Measurements from ENCODE around the gene HLA-DQA1. TPM values are rescaled to one million over a fixed set of nuclear protein-coding genes. Genes with fewer than 3 reads are reported as not detected.
A peak's percentile ranks its signal among the peaks of the same experiment; 100 is the strongest.
"Not testable (repeated sequence)": the region's sequence is repeated elsewhere in the genome, so short reads cannot be mapped to it uniquely, and the experiment has no call there.

The HLA-DQA1 gene
- total and polyA plus RNA-seq, 2 donors (not counting 1 experiment from before 2014, with no cell fraction given) = 0.10 TPM; not detected in 1

- Histone ChIP-seq H3K36me3 (ENCODE audit: control insufficient read depth, insufficient read depth, low read length) (no peaks in the 10 kb centered on the region), H3K4me1 (ENCODE audit: control insufficient read depth, extremely low read depth, insufficient read depth, low read length) (no peaks in the 10 kb centered on the region), H2AFZ (ENCODE audit: low read length) (no peak overlapping the region), H3K79me2 (ENCODE audit: control insufficient read depth, insufficient read depth, low read length) (no peaks in the 10 kb centered on the region), H3K27ac (ENCODE audit: insufficient read depth, low read length) (no peak overlapping the region), H3K4me3 (replicated peaks in 1 of 4; ENCODE audit: control extremely low read depth in 1 of 4, insufficient read depth in 1 of 4, low read depth in 3 of 4, low read length in 4 of 4) (no peak overlapping the region), H3K9me3 (ENCODE audit: control insufficient read depth, insufficient read depth, low read depth, low read length) (no peaks in the 10 kb centered on the region), H3K4me2 (ENCODE audit: extremely low read depth, insufficient read depth, low read length) (no peak overlapping the region), H4K20me1 (ENCODE audit: control insufficient read depth, extremely low read depth, insufficient read depth, low read length) (no peaks in the 10 kb centered on the region), H3K9ac (ENCODE audit: insufficient read depth, low read length) (no peak overlapping the region), H3K27me3 (ENCODE audit: control insufficient read depth, insufficient read depth, low read length) (no peaks in the 10 kb centered on the region)
- no peak for TF ChIP-seq EZH2 (IDR thresholded peaks at IDR 0.05; ENCODE audit: low read length, missing control alignments)
- TF ChIP-seq CTCF (conservative IDR thresholded peaks at IDR 0.05 in 1 of 2, IDR thresholded peaks at IDR 0.05 in 1 of 2; ENCODE audit: low read depth in 1 of 2, low read length in 2 of 2) = no peak
- DNase-seq (ENCODE audit: low read depth in 2 of 2) = peak in 1 of 2 donors; percentile 19
These were observed 9.4 kb upstream of the HLA-DQA1 start for GRCh38 chr6:32627831-32628230.

GRCh38 chr6:32629793-32630192, 7.4 kb upstream of the HLA-DQA1 start:
- not testable (repeated sequence) for H3K9ac ChIP-seq (ENCODE audit: insufficient read depth, low read length); H3K4me1 ChIP-seq (ENCODE audit: control insufficient read depth, extremely low read depth, insufficient read depth, low read length); H3K79me2 ChIP-seq (ENCODE audit: control insufficient read depth, insufficient read depth, low read length); DNase-seq (ENCODE audit: low read depth in 2 of 2); H3K9me3 ChIP-seq (ENCODE audit: control insufficient read depth, insufficient read depth, low read depth, low read length); H3K4me3 ChIP-seq (replicated peaks in 1 of 4; ENCODE audit: control extremely low read depth in 1 of 4, insufficient read depth in 1 of 4, low read depth in 3 of 4, low read length in 4 of 4); H3K27ac ChIP-seq (ENCODE audit: insufficient read depth, low read length); H2AFZ ChIP-seq (ENCODE audit: low read length); H3K4me2 ChIP-seq (ENCODE audit: extremely low read depth, insufficient read depth, low read length); H3K36me3 ChIP-seq (ENCODE audit: control insufficient read depth, insufficient read depth, low read length); H3K27me3 ChIP-seq (ENCODE audit: control insufficient read depth, insufficient read depth, low read length); H4K20me1 ChIP-seq (ENCODE audit: control insufficient read depth, extremely low read depth, insufficient read depth, low read length)

GRCh38 chr6:32635526-32636123, 1.6 kb upstream of the HLA-DQA1 start:
- no peak overlapping the region for H3K9ac ChIP-seq (ENCODE audit: insufficient read depth, low read length)

More at GRCh38 chr6:32635526-32636123, 1.6 kb upstream of the HLA-DQA1 start:
- no peaks in the 10 kb centered on the region for H3K27me3 ChIP-seq (ENCODE audit: control insufficient read depth, insufficient read depth, low read length)
- no peaks in the 10 kb centered on the region for H3K79me2 ChIP-seq (ENCODE audit: control insufficient read depth, insufficient read depth, low read length)
- no peaks in the 10 kb centered on the region for H4K20me1 ChIP-seq (ENCODE audit: control insufficient read depth, extremely low read depth, insufficient read depth, low read length)
- H2AFZ ChIP-seq (ENCODE audit: low read length) = no peak overlapping the region
- no peaks in the 10 kb centered on the region for H3K9me3 ChIP-seq (ENCODE audit: control insufficient read depth, insufficient read depth, low read depth, low read length)
- no peak overlapping the region for H3K4me2 ChIP-seq (ENCODE audit: extremely low read depth, insufficient read depth, low read length)
- H3K27ac ChIP-seq (ENCODE audit: insufficient read depth, low read length) = no peak overlapping the region
- H3K4me1 ChIP-seq (ENCODE audit: control insufficient read depth, extremely low read depth, insufficient read depth, low read length) = no peaks in the 10 kb centered on the region
- DNase-seq (ENCODE audit: low read depth in 2 of 2) = no peak
- no peak overlapping the region for H3K4me3 ChIP-seq (replicated peaks in 1 of 4; ENCODE audit: control extremely low read depth in 1 of 4, insufficient read depth in 1 of 4, low read depth in 3 of 4, low read length in 4 of 4)
- no peak for TF ChIP-seq CTCF (conservative IDR thresholded peaks at IDR 0.05 in 1 of 2, IDR thresholded peaks at IDR 0.05 in 1 of 2; ENCODE audit: low read depth in 1 of 2, low read length in 2 of 2)
- no peak for TF ChIP-seq EZH2 (IDR thresholded peaks at IDR 0.05; ENCODE audit: low read length, missing control alignments)
- no peaks in the 10 kb centered on the region for H3K36me3 ChIP-seq (ENCODE audit: control insufficient read depth, insufficient read depth, low read length)
